H1 (cell line): ENCODE results near the gene TAMALIN. TPM values are rescaled to one million over a fixed set of nuclear protein-coding genes. Genes with fewer than 3 reads are reported as not detected.
A peak's percentile ranks its signal among the peaks of the same experiment; 100 is the strongest.

ENCODE experiments used
- CTCF ChIA-PET: fragments of 300-600 bp; sonication (Branson Sonifier 250); formaldehyde crosslinking; loops from one replicate; lab custom pipeline; 2021; ENCODE audit not compliant: partially characterized antibody; lab: Charles Lee
- POLR2A ChIA-PET: fragments of 300-600 bp; sonication (Branson Sonifier 250); formaldehyde crosslinking; loops from one replicate; lab custom pipeline; 2021; ENCODE audit warnings: inconsistent platforms; ENCODE audit not compliant: partially characterized antibody; lab: Charles Lee
- DNase-seq, 2 experiments: peaks; one replicate each; pipeline versions ENCODE4 v3.0.0 to v3.0.0-alpha.2; 2010 to 2022; ENCODE audit warnings: low spot score in 2 of 2, low read depth in 1 of 2, mixed read lengths in 1 of 2
- FAIRE-seq: peaks from 2 replicates; lab custom pipeline; 2011; peaks lifted over from hg19 to GRCh38; lab: Jason Lieb, UNC
- H2AFZ ChIP-seq: 2 replicates; pipeline ENCODE4 v1.8.1; 2012; ENCODE audit warnings: low read length, inconsistent platforms
- H2AK5ac ChIP-seq: 2 replicates; pipeline ENCODE4 v1.6.1; 2013; ENCODE audit warnings: low read depth, low read length
- H2BK120ac ChIP-seq: replicated peaks from 2 replicates; pipeline ENCODE3; 2013; ENCODE audit warnings: low read depth, low read length, inconsistent platforms
- H2BK12ac ChIP-seq: 2 replicates; pipeline ENCODE4 v1.6.1; 2013; ENCODE audit warnings: low read depth, low read length
- H2BK15ac ChIP-seq: 2 replicates; pipeline ENCODE4 v1.6.1; 2013; ENCODE audit warnings: low read length
- H2BK20ac ChIP-seq: 2 replicates; pipeline ENCODE4 v1.6.1; 2013; ENCODE audit warnings: low read length
- H2BK5ac ChIP-seq: 2 replicates; pipeline ENCODE4 v1.6.1; 2013; ENCODE audit warnings: low read depth, low read length
- H3K14ac ChIP-seq: 2 replicates; pipeline ENCODE4 v1.6.1; 2013; ENCODE audit warnings: inconsistent platforms; ENCODE audit not compliant: insufficient read length
- H3K18ac ChIP-seq: 2 replicates; pipeline ENCODE4 v1.6.1; 2013; ENCODE audit warnings: low read length; ENCODE audit errors: extremely low read depth
- H3K23ac ChIP-seq: 2 replicates; pipeline ENCODE4 v1.6.1; 2013; ENCODE audit warnings: inconsistent platforms; ENCODE audit not compliant: insufficient read length
- H3K23me2 ChIP-seq: 2 replicates; pipeline ENCODE4 v1.6.1; 2013; ENCODE audit warnings: low read depth, low read length
- H3K27ac ChIP-seq: 2 replicates; pipeline ENCODE4 v1.6.1; 2011; ENCODE audit warnings: low read depth, low read length, inconsistent platforms
- H3K27me3 ChIP-seq, 4 experiments: replicated peaks in 1 of 4; 1 replicate in 1 of 4; 2 replicates in 3 of 4; pipeline versions ENCODE4 v1.6.1 to v1.8.1; 2011 to 2013; ENCODE audit warnings: low read length in 3 of 4, mild to moderate bottlenecking in 3 of 4, inconsistent platforms in 2 of 4, mixed read lengths in 2 of 4, moderate library complexity in 1 of 4; ENCODE audit not compliant: control insufficient read depth in 3 of 4, insufficient read depth in 3 of 4; ENCODE audit errors: extremely low read depth in 1 of 4
- H3K36me3 ChIP-seq, 4 experiments: 2 replicates each; pipeline versions ENCODE4 v1.6.1 to v1.8.1; 2011 to 2013; ENCODE audit warnings: mild to moderate bottlenecking in 4 of 4, low read length in 3 of 4, moderate library complexity in 2 of 4, control low read depth in 1 of 4, inconsistent platforms in 1 of 4; ENCODE audit not compliant: insufficient read depth in 4 of 4, control insufficient read depth in 2 of 4
- H3K4ac ChIP-seq: replicated peaks from 2 replicates; pipeline ENCODE3; 2013; ENCODE audit warnings: low read length, low read depth, mixed read lengths, inconsistent platforms; ENCODE audit not compliant: insufficient read length
- H3K4me1 ChIP-seq, 4 experiments: replicated peaks in 1 of 4; 1 replicate in 1 of 4; 2 replicates in 3 of 4; pipeline versions ENCODE4 v1.6.1 to v1.8.1; 2011 to 2013; ENCODE audit warnings: low read length in 3 of 4, inconsistent platforms in 2 of 4, mixed read lengths in 1 of 4; ENCODE audit not compliant: insufficient read depth in 4 of 4, control insufficient read depth in 3 of 4
- H3K4me2 ChIP-seq, 2 experiments: 2 replicates each; pipeline versions ENCODE4 v1.6.1 to v1.8.1; 2011 to 2013; ENCODE audit warnings: low read depth in 2 of 2, low read length in 2 of 2, control low read depth in 1 of 2, inconsistent platforms in 1 of 2, mild to moderate bottlenecking in 1 of 2; ENCODE audit not compliant: insufficient read depth in 1 of 2
- H3K4me3 ChIP-seq, 4 experiments: fragments of 200-600, 300-600 bp in 1 of 4; sonication (generic), shearing (Covaris generic), sonication (Bioruptor Twin) in 1 of 4; 2 replicates each; pipeline versions ENCODE4 v1.5.1 to v1.8.1; 2011 to 2016; ENCODE audit warnings: low read length in 4 of 4, low read depth in 3 of 4, control low read depth in 2 of 4, inconsistent platforms in 2 of 4, mild to moderate bottlenecking in 2 of 4, mixed read lengths in 1 of 4, moderate library complexity in 1 of 4; ENCODE audit not compliant: insufficient read depth in 2 of 4; ENCODE audit errors: extremely low read depth in 1 of 4
- H3K56ac ChIP-seq: replicated peaks from 2 replicates; pipeline ENCODE3; 2013; ENCODE audit warnings: low read depth, mild to moderate bottlenecking, mixed read lengths, low read length, inconsistent platforms; ENCODE audit not compliant: insufficient read length
- H3K79me1 ChIP-seq: 2 replicates; pipeline ENCODE4 v1.6.1; 2013; ENCODE audit warnings: low read depth, low read length, control low read depth
- H3K79me2 ChIP-seq, 2 experiments: 2 replicates each; pipeline versions ENCODE4 v1.6.1 to v1.8.1; 2012 to 2013; ENCODE audit warnings: low read length in 2 of 2, mild to moderate bottlenecking in 2 of 2, inconsistent platforms in 1 of 2; ENCODE audit not compliant: insufficient read depth in 2 of 2, control insufficient read depth in 1 of 2
- H3K9ac ChIP-seq, 4 experiments: replicated peaks in 1 of 4; 1 replicate in 1 of 4; 2 replicates in 3 of 4; pipeline versions ENCODE4 v1.6.1 to v1.8.1; 2011 to 2013; ENCODE audit warnings: low read depth in 3 of 4, low read length in 3 of 4, control low read depth in 2 of 4, mild to moderate bottlenecking in 2 of 4, moderate library complexity in 2 of 4, inconsistent platforms in 1 of 4; ENCODE audit errors: extremely low read depth in 1 of 4
- H3K9me3 ChIP-seq, 2 experiments: 2 replicates each; pipeline versions ENCODE4 v1.6.1 to v1.8.1; 2012 to 2013; ENCODE audit warnings: mild to moderate bottlenecking in 2 of 2, moderate library complexity in 2 of 2, control low read depth in 1 of 2, inconsistent platforms in 1 of 2, low read depth in 1 of 2, low read length in 1 of 2, mixed read lengths in 1 of 2; ENCODE audit not compliant: insufficient read depth in 2 of 2
- H4K20me1 ChIP-seq, 2 experiments: replicated peaks in 1 of 2; 2 replicates each; pipeline versions ENCODE3 to v1.8.1; 2011 to 2013; ENCODE audit warnings: inconsistent platforms in 2 of 2, low read length in 2 of 2, mild to moderate bottlenecking in 1 of 2; ENCODE audit not compliant: insufficient read depth in 2 of 2, control insufficient read depth in 1 of 2
- H4K5ac ChIP-seq: 2 replicates; pipeline ENCODE4 v1.6.1; 2013; ENCODE audit warnings: low read length, low read depth, mixed read lengths, inconsistent platforms; ENCODE audit not compliant: insufficient read length
- H4K8ac ChIP-seq: 2 replicates; pipeline ENCODE4 v1.8.0; 2013; ENCODE audit warnings: mild to moderate bottlenecking, moderate library complexity, low read length, inconsistent platforms; ENCODE audit not compliant: insufficient read depth; ENCODE audit errors: extremely low read depth
- H4K91ac ChIP-seq: replicated peaks from 2 replicates; pipeline ENCODE3; 2013; ENCODE audit warnings: low read length, mixed read lengths, inconsistent platforms; ENCODE audit not compliant: insufficient read length
- EP300 ChIP-seq, 2 experiments: IDR thresholded peaks; 1 replicate in 1 of 2; 2 replicates in 1 of 2; pipeline ENCODE4 v1.6.1; 2011 to 2012; ENCODE audit warnings: low read depth in 2 of 2, low read length in 2 of 2, mild to moderate bottlenecking in 2 of 2, borderline replicate concordance in 1 of 2, inconsistent platforms in 1 of 2, moderate library complexity in 1 of 2
- GTF2F1 ChIP-seq: IDR thresholded peaks from 2 replicates; pipeline ENCODE4 v1.6.1; 2012; ENCODE audit warnings: low read depth, low read length, improper control_type of control experiment, borderline replicate concordance
- JUN ChIP-seq: IDR thresholded peaks from 2 replicates; pipeline ENCODE4 v1.6.1; 2011; ENCODE audit warnings: low read depth, mild to moderate bottlenecking, improper control_type of control experiment, low read length
- KDM5A ChIP-seq: fragments of 200-600 bp; IDR thresholded peaks from 2 replicates; pipeline ENCODE4 v1.7.1; 2012; ENCODE audit warnings: mild to moderate bottlenecking, low read length, inconsistent platforms, mixed read lengths
- MAX ChIP-seq: IDR thresholded peaks from 2 replicates; pipeline ENCODE4 v1.6.1; 2012; ENCODE audit warnings: inconsistent platforms
- RBBP5 ChIP-seq: IDR thresholded peaks from 2 replicates; pipeline ENCODE4 v1.7.1; 2012; ENCODE audit warnings: low read depth, mild to moderate bottlenecking, inconsistent platforms, low read length, moderate library complexity, borderline replicate concordance
- SIN3A ChIP-seq, 2 experiments: IDR thresholded peaks in 1 of 2; conservative IDR thresholded peaks in 1 of 2; 2 replicates each; pipeline ENCODE4 v1.6.1; 2011 to 2012; ENCODE audit warnings: low read length in 2 of 2, improper control_type of control experiment in 1 of 2, low read depth in 1 of 2, mild to moderate bottlenecking in 1 of 2
- TBP ChIP-seq: IDR thresholded peaks from 2 replicates; pipeline ENCODE4 v1.6.1; 2011; ENCODE audit warnings: low read depth, low read length, improper control_type of control experiment
- TCF12 ChIP-seq: IDR thresholded peaks from 2 replicates; pipeline ENCODE4 v1.6.1; 2011; ENCODE audit warnings: low read depth, mild to moderate bottlenecking, low read length
- YY1 ChIP-seq: IDR thresholded peaks from 2 replicates; pipeline ENCODE4 v1.6.1; 2011; ENCODE audit warnings: low read depth, mild to moderate bottlenecking, low read length
- WGBS, 2 experiments: shearing (Covaris generic) in 1 of 2; methylation state at CpG; one replicate each; pipeline versions ENCODE4 v1.1.6 to v1.1.7; 2013 to 2015; ENCODE audit warnings: low lambda C conversion rate in 2 of 2, mixed read lengths in 2 of 2, inconsistent platforms in 1 of 2, low coverage in 1 of 2, missing lambda C conversion rate in 1 of 2; ENCODE audit not compliant: insufficient replicate concordance in 2 of 2, insufficient coverage in 1 of 2, insufficient read length in 1 of 2; ENCODE audit errors: extremely low coverage in 1 of 2, missing lambda C conversion rate in 1 of 2; 5-methylcytosine and 5-hydroxymethylcytosine counted together
- polyA plus RNA-seq, 7 experiments: library from polyadenylated mRNA; depleted of rRNA in 3 of 7; stranded (reverse) in 5 of 7; unstranded in 2 of 7; fragments of >200 nt in 5 of 7; fragments of 200-250 nt in 2 of 7; gene quantifications; 1 replicate in 5 of 7; 2 replicates in 1 of 7; 4 replicates in 1 of 7; pipeline versions ENCODE4 v1.2.1 to v1.2.3, GENCODE V29; 2011 to 2013; ENCODE audit warnings: missing spikeins in 2 of 7, mixed read lengths in 2 of 7
- total RNA-seq: library from RNA; stranded (reverse); fragmentation: NEBNext Ultra II Directional; extraction: Animal tissue kit (Norgen Biotek cat#: 25700); gene quantifications from 2 replicates; pipeline ENCODE4 v1.2.1, GENCODE V29; 2021

The TAMALIN gene
- total and polyA plus RNA-seq, 2 of the 8 experiments (the other 6 are each of a cell fraction or from before 2014, with no cell fraction given): 2.6 to 4.9 TPM

DNA sequence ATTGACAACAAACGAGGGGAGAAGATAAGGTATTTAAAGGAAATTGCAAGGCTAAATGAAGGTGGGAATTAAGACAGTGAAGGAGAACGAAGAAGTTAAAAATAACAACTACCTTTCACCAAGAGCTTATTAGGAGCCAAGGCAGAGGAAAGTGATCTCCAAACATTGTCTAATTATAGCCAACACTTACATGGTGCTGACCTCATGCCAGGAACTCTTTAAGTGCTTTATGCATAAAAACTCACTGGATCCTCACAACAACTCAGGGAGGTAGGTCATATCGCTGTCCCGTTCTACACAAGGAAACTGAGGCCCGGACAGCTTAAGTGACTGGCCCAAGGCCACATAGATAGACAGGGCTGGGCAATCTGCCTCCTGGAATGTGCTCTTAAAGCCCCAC lies 19.5 kb downstream of the TAMALIN start:
- no peak overlapping the region for H3K14ac ChIP-seq
- H2AK5ac ChIP-seq: no peak overlapping the region
- H3K79me2 ChIP-seq: no peaks in the 10 kb centered on the region
- no peak overlapping the region for H3K23ac ChIP-seq
- no peaks in the 10 kb centered on the region for H4K20me1 ChIP-seq
- H3K56ac ChIP-seq: no peak overlapping the region
- no peak overlapping the region for H4K5ac ChIP-seq
- ChIA-PET POLR2A (interaction anchor here (1.1 to 13.1 kb wide), 7 partner anchors 8 to 95 kb away, joined by 3 to 82 read pairs (median 5); partner anchors contain the start of genes NR4A1 and SMIM41), CTCF (interaction anchor here (0.6 to 22.7 kb wide), 29 partner anchors 15 to 1112 kb away, joined by 3 to 1249 read pairs (median 5); partner anchors contain the start of genes ANKRD33, ATG101, NR4A1 and SMIM41)
- no peaks in the 10 kb centered on the region for H3K36me3 ChIP-seq
- H3K4me2 ChIP-seq: peak overlapping the region in 1 of 2 experiments; percentile 13; a peak in 2 of 4 replicates
- H3K4ac ChIP-seq: no peak overlapping the region
- peaks cover 2 to 24% (median 14%) of the 10 kb centered on the region in 4 experiments for H3K27me3 ChIP-seq
- H4K91ac ChIP-seq: no peak overlapping the region
- no peak overlapping the region for H4K8ac ChIP-seq
- H2BK120ac ChIP-seq: no peak overlapping the region
- peaks cover 7% of the 10 kb centered on the region for H3K23me2 ChIP-seq
- FAIRE-seq: no peak
- no peak overlapping the region for H3K27ac ChIP-seq
- H2BK20ac ChIP-seq: no peak overlapping the region
- no peaks in the 10 kb centered on the region for H3K9me3 ChIP-seq
- H2AFZ ChIP-seq: no peak overlapping the region
- no peak overlapping the region for H3K18ac ChIP-seq
- H3K9ac ChIP-seq: no peak overlapping the region
- peaks cover 2 to 26% (median 10%) of the 10 kb centered on the region in 4 experiments; a peak in 6 of 7 replicates for H3K4me1 ChIP-seq
- no peak overlapping the region for H2BK5ac ChIP-seq
- no peak overlapping the region; the same call in 1 of the 2 replicates for H2BK12ac ChIP-seq
- no peaks in the 10 kb centered on the region for H3K79me1 ChIP-seq
- 91% methylated on average over 5 of the region's 5 CpGs; no CpG with 5 or more reads in 1 of the 2 experiments for WGBS, 2 experiments
- 0 out of 2 replicates have a peak overlapping the region, but pooled peaks have one; percentile 81 for H2BK15ac ChIP-seq
- no peak for TF ChIP-seq TBP
- TF ChIP-seq EP300 (IDR thresholded peaks at IDR 0.05; ENCODE audit: borderline replicate concordance in 1 of 2, low read depth in 2 of 2, low read length in 2 of 2): no peak
- no peak for TF ChIP-seq SIN3A (conservative IDR thresholded peaks at IDR 0.05 in 1 of 2, IDR thresholded peaks at IDR 0.05 in 1 of 2; ENCODE audit: low read depth in 1 of 2, low read length in 2 of 2)
- no peak for TF ChIP-seq RBBP5
- no peak for TF ChIP-seq MAX
- TF ChIP-seq JUN: no peak
- no peak for TF ChIP-seq GTF2F1
- TF ChIP-seq TCF12: no peak
- TF ChIP-seq YY1: no peak
- TF ChIP-seq KDM5A: no peak
- no peak for DNase-seq
- no peak overlapping the region; a peak in 1 of 8 replicates for H3K4me3 ChIP-seq
